22Rv1 (cell line): ENCODE data around the gene PTPRG.

ENCODE experiments used
- CTCF ChIP-seq: fragments of 450-650 bp; IDR thresholded peaks from 2 replicates; pipeline ENCODE4 v1.5.1; 2017; ENCODE audit warnings: mild to moderate bottlenecking
- ZFX ChIP-seq: fragments of 450-650 bp; IDR thresholded peaks from 2 replicates; pipeline ENCODE4 v1.6.1; 2017; ENCODE audit warnings: antibody characterized with exemption, borderline replicate concordance

DNA sequence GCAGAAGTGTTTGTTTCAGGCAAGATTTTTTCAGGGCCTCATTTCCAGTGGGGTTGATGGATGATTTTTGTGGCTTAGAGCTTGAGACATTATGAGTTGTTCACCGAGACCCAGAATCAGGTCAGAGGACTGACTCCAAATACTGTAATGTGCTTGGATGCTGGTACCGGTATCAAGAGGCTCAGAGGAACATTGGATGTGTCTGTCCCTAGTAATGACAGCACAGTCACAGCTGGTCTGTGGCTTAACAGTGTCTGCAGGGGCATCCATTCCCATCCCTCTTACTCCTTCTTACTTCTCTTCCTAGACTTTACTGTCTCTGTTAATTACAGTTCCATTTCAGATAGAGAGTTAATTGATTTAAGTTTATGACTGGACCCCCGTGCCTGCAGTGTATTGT, 107.8 kb downstream of the PTPRG start:
- TF ChIP-seq CTCF, result no peak
- no peak for TF ChIP-seq ZFX
